Effector memory CD4-positive, alpha-beta T cell (primary cell): Measurements from ENCODE around the gene PHF21A.
"Not testable (repeated sequence)": the region's sequence is repeated elsewhere in the genome, so short reads cannot be mapped to it uniquely, and the experiment has no call there.

Experiments used
- DNase-seq, 3 donors: peaks; one replicate each; pipeline ENCODE4 v3.0.0-alpha.2; 2020
- H3K27ac ChIP-seq: 2 replicates; pipeline ENCODE4 v1.7.0; 2013; ENCODE audit warnings: mild to moderate bottlenecking, low read length, moderate library complexity; ENCODE audit not compliant: insufficient read depth, poor library complexity, severe bottlenecking
- H3K27me3 ChIP-seq: replicated peaks from 2 replicates; pipeline ENCODE4 v1.7.0; 2013; ENCODE audit warnings: mild to moderate bottlenecking, low read length; ENCODE audit not compliant: insufficient read depth, control insufficient read depth, poor library complexity, severe bottlenecking
- H3K36me3 ChIP-seq: 2 replicates; pipeline ENCODE4 v1.7.0; 2013; ENCODE audit warnings: mild to moderate bottlenecking, low read length, moderate library complexity; ENCODE audit not compliant: control insufficient read depth, insufficient read depth
- H3K4me1 ChIP-seq: 2 replicates; pipeline ENCODE4 v1.7.0; 2013; ENCODE audit warnings: low read length, mild to moderate bottlenecking; ENCODE audit not compliant: control insufficient read depth, insufficient read depth, poor library complexity, severe bottlenecking
- H3K4me3 ChIP-seq: 2 replicates; pipeline ENCODE4 v1.7.0; 2013; ENCODE audit warnings: low read length, low read depth, mild to moderate bottlenecking; ENCODE audit not compliant: insufficient read depth, poor library complexity, severe bottlenecking
- H3K9me3 ChIP-seq: 2 replicates; pipeline ENCODE4 v1.7.0; 2013; ENCODE audit warnings: mild to moderate bottlenecking, low read length, moderate library complexity; ENCODE audit not compliant: control insufficient read depth

Gene PHF21A

GRCh38 chr11:46121724-46122477 lies 647 bp upstream of the PHF21A start:
- DNase-seq = peak; percentile 62 to 69 (median 65)
- H3K36me3 ChIP-seq = no peaks in the 10 kb centered on the region
- H3K9me3 ChIP-seq = no peaks in the 10 kb centered on the region
- H3K27me3 ChIP-seq = no peaks in the 10 kb centered on the region
- peak overlapping the region; percentile 77 for H3K4me3 ChIP-seq
- H3K4me1 ChIP-seq = peaks cover 20% of the 10 kb centered on the region
- H3K27ac ChIP-seq = peak overlapping the region; percentile 81

- Histone ChIP-seq H3K4me3 (peak overlapping the region; percentile 70), H3K9me3 (no peaks in the 10 kb centered on the region), H3K4me1 (peaks cover 25% of the 10 kb centered on the region), H3K27me3 (no peaks in the 10 kb centered on the region), H3K36me3 (no peaks in the 10 kb centered on the region), H3K27ac (peak overlapping the region; percentile 81)
- DNase-seq = no peak
These were observed 631 bp downstream of the PHF21A start for GRCh38 chr11:46120346-46121300.

- Histone ChIP-seq H3K27ac (peak overlapping the region; percentile 81), H3K4me3 (peak overlapping the region; percentile 71), H3K36me3 (no peaks in the 10 kb centered on the region), H3K9me3 (no peaks in the 10 kb centered on the region), H3K4me1 (peaks cover 25% of the 10 kb centered on the region), H3K27me3 (no peaks in the 10 kb centered on the region)
- DNase-seq = peak; percentile 54 to 59 (median 57)
These were observed 1.7 kb downstream of the PHF21A start for GRCh38 chr11:46119352-46120216.

GRCh38 chr11:46118702-46119351 lies 2.4 kb downstream of the PHF21A start:
- no peaks in the 10 kb centered on the region for H3K27me3 ChIP-seq
- no peaks in the 10 kb centered on the region for H3K36me3 ChIP-seq
- H3K4me3 ChIP-seq = peak overlapping the region; percentile 71
- H3K27ac ChIP-seq = peak overlapping the region; percentile 81
- no peaks in the 10 kb centered on the region for H3K9me3 ChIP-seq
- no peak for DNase-seq
- H3K4me1 ChIP-seq = peaks cover 25% of the 10 kb centered on the region

GRCh38 chr11:46117842-46118241 lies 3.4 kb downstream of the PHF21A start:
- H3K4me1 ChIP-seq = peaks cover 25% of the 10 kb centered on the region
- H3K27ac ChIP-seq = peak overlapping the region; percentile 81
- no peak overlapping the region for H3K4me3 ChIP-seq
- no peaks in the 10 kb centered on the region for H3K27me3 ChIP-seq
- H3K9me3 ChIP-seq = no peaks in the 10 kb centered on the region
- DNase-seq = no peak
- no peaks in the 10 kb centered on the region for H3K36me3 ChIP-seq

GRCh38 chr11:46116712-46117037 lies 4.6 kb downstream of the PHF21A start:
- H3K36me3 ChIP-seq, H3K9me3 ChIP-seq, H3K4me3 ChIP-seq, H3K27me3 ChIP-seq, DNase-seq: not testable (repeated sequence)
- peak overlapping the region; percentile 33 for H3K27ac ChIP-seq
- H3K4me1 ChIP-seq = peaks cover 20% of the 10 kb centered on the region

- Histone ChIP-seq H3K27ac (peak overlapping the region; percentile 38), H3K9me3 (no peaks in the 10 kb centered on the region), H3K4me3 (no peak overlapping the region), H3K36me3 (no peaks in the 10 kb centered on the region), H3K4me1 (peaks cover 20% of the 10 kb centered on the region), H3K27me3 (no peaks in the 10 kb centered on the region)
- no peak for DNase-seq
These were observed 5.1 kb downstream of the PHF21A start for GRCh38 chr11:46116007-46116711.

- no peak for DNase-seq
- H3K27ac ChIP-seq = no peak overlapping the region
- H3K9me3 ChIP-seq = no peaks in the 10 kb centered on the region
- H3K4me3 ChIP-seq = no peak overlapping the region
- no peaks in the 10 kb centered on the region for H3K36me3 ChIP-seq
- peaks cover 20% of the 10 kb centered on the region for H3K4me1 ChIP-seq
- H3K27me3 ChIP-seq = no peaks in the 10 kb centered on the region
These were observed 6.3 kb downstream of the PHF21A start for GRCh38 chr11:46114961-46115360.

- DNase-seq = no peak
- no peak overlapping the region for H3K4me3 ChIP-seq
- no peak overlapping the region for H3K27ac ChIP-seq
- no peaks in the 10 kb centered on the region for H3K36me3 ChIP-seq
- no peaks in the 10 kb centered on the region for H3K27me3 ChIP-seq
- H3K4me1 ChIP-seq = peaks cover 20% of the 10 kb centered on the region
- H3K9me3 ChIP-seq = no peaks in the 10 kb centered on the region
These were observed 6.9 kb downstream of the PHF21A start for GRCh38 chr11:46114378-46114777.
